Lower leg skin (tissue), 4 donors: ENCODE results near the gene HOXD13. TPM values are rescaled to one million over a fixed set of nuclear protein-coding genes. Genes with fewer than 3 reads are reported as not detected.
A peak's percentile ranks its signal among the peaks of the same experiment; 100 is the strongest.

Experiments used
- DNase-seq, 2 donors: peaks; one replicate each; pipeline ENCODE4 v3.0.0-alpha.2; 2019; ENCODE audit warnings: low spot score in 2 of 2
- H3K4me3 ChIP-seq: fragments of 200-600 bp; sonication (generic); 2 replicates; pipeline ENCODE4 v1.5.1; 2017; ENCODE audit warnings: mild to moderate bottlenecking, low read depth; ENCODE audit not compliant: poor library complexity, severe bottlenecking
- CTCF ChIP-seq, 3 donors: fragments of 450-650 bp; IDR thresholded peaks; one replicate each; pipeline ENCODE4 v1.5.1; 2016; ENCODE audit warnings: antibody characterized with exemption in 3 of 3, mild to moderate bottlenecking in 3 of 3, moderate library complexity in 2 of 3
- POLR2A ChIP-seq, 2 donors: fragments of 450-650 bp; IDR thresholded peaks; one replicate each; pipeline ENCODE4 v1.6.1; 2016 to 2017; ENCODE audit warnings: antibody characterized with exemption in 2 of 2, mild to moderate bottlenecking in 1 of 2, moderate library complexity in 1 of 2
- WGBS, 2 donors: methylation state at CpG; one replicate each; pipeline ENCODE4 v1.1.5; 2018; 5-methylcytosine and 5-hydroxymethylcytosine counted together
- intact Hi-C: fragments of 100-400 bp; cut with DNase I; formaldehyde crosslinking; loops from one replicate; pipeline ENCODE4 v1.15.0; 2023; ENCODE audit warnings: low total_unique reads
- total RNA-seq, 4 donors: library from RNA; depleted of rRNA; stranded (reverse); fragments of >200 nt; gene quantifications; one replicate each; pipeline ENCODE4 v1.1.0, GENCODE V29; 2016

The HOXD13 gene
- total RNA-seq, 4 donors from 2014 or later, result 0.10 TPM; not detected in 3

GRCh38 chr2:176096243-176096985 is 3.9 kb downstream of the HOXD13 start:
- H3K4me3 ChIP-seq, result no peak overlapping the region
- peak in 1 of 2 donors; percentile 54 for DNase-seq
- 13 to 20% methylated on average over 16 of the region's 16 CpGs for WGBS, 2 donors
- TF ChIP-seq CTCF (IDR thresholded peaks at IDR 0.05) (no peak), POLR2A (IDR thresholded peaks at IDR 0.05) (no peak)
- intact Hi-C loops, result no loop called here

GRCh38 chr2:176096986-176097819 is 4.7 kb downstream of the HOXD13 start:
- TF ChIP-seq POLR2A (IDR thresholded peaks at IDR 0.05) (no peak), CTCF (IDR thresholded peaks at IDR 0.05) (peak in 1 of 3 donors; percentile 37)
- peak; percentile 52 to 92 for DNase-seq
- WGBS, 2 donors, result 2 to 4% methylated on average over 44 to 45 of the region's 45 CpGs
- intact Hi-C loops, result no loop called here
- H3K4me3 ChIP-seq, result no peak overlapping the region

GRCh38 chr2:176097820-176098365 is 5.4 kb downstream of the HOXD13 start:
- H3K4me3 ChIP-seq, result no peak overlapping the region
- WGBS, 2 donors, result 2 to 3% methylated on average over 18 of the region's 18 CpGs
- TF ChIP-seq POLR2A (IDR thresholded peaks at IDR 0.05) (no peak), CTCF (IDR thresholded peaks at IDR 0.05) (no peak)
- DNase-seq, result peak in 1 of 2 donors; percentile 56
- intact Hi-C loops, result no loop called here

GRCh38 chr2:176098366-176099158 is 6.0 kb downstream of the HOXD13 start:
- DNase-seq, result peak in 1 of 2 donors; percentile 83
- 8 to 12% methylated on average over 24 to 34 of the region's 35 CpGs for WGBS, 2 donors
- intact Hi-C loops, result no loop called here
- H3K4me3 ChIP-seq, result no peak overlapping the region
- TF ChIP-seq POLR2A (IDR thresholded peaks at IDR 0.05) (no peak), CTCF (IDR thresholded peaks at IDR 0.05) (no peak)

GRCh38 chr2:176099159-176099727 is 6.7 kb downstream of the HOXD13 start:
- no peak for TF ChIP-seq CTCF (IDR thresholded peaks at IDR 0.05)
- no peak overlapping the region for H3K4me3 ChIP-seq
- WGBS, 2 donors, result 14 to 18% methylated on average over 30 of the region's 30 CpGs
- intact Hi-C loops, result no loop called here
- peak in 1 of 2 donors; percentile 79 for DNase-seq
